ENCODE data around the gene BCLAF3. TPM values are rescaled to one million over a fixed set of nuclear protein-coding genes. Genes with fewer than 3 reads are reported as not detected.

BCLAF3 gene
- total and polyA plus RNA-seq, 4 donors: 4.3 to 22.0 (median 11.1) TPM

Small RNA genes lying within 50 kb of the gene (microRNA-seq; reads per million reads assigned to microRNA genes)
- gene MIR23C: 33.8 to 73.9 reads per million in 2 donors

Other genes starting within 250 kb of the BCLAF3 start
- gene SH3KBP1, start 103.5 kb downstream of the BCLAF3 start, total RNA-seq: 10 to 100 TPM; 21.7 to 27.8 TPM
- gene SH3KBP1, start 103.5 kb downstream of the BCLAF3 start, polyA plus RNA-seq: 1 to 10 TPM; 4.9 to 8.9 TPM
- under 1 TPM; 0.23 to 0.36 TPM for gene MAP7D2, start 125.8 kb upstream of the BCLAF3 start, total RNA-seq
- under 1 TPM; 0.31 to 0.38 TPM for gene MAP7D2, start 125.8 kb upstream of the BCLAF3 start, polyA plus RNA-seq
- 10 to 100 TPM; 69.0 to 71.1 TPM for gene EIF1AX, start 150.8 kb upstream of the BCLAF3 start, total RNA-seq
- gene EIF1AX, start 150.8 kb upstream of the BCLAF3 start, polyA plus RNA-seq: 10 to 100 TPM; 38.9 to 42.1 TPM